Nephron progenitor cell (in vitro differentiated cells): ENCODE data around the gene CEP131.

ENCODE experiments used
- DNase-seq: peaks from one replicate; pipeline ENCODE4 v3.0.0; 2021
- H3K27ac Mint-ChIP-seq: 2 replicates; pipeline ENCODE4 v1.8.0; 2021; ENCODE audit warnings: mild to moderate bottlenecking, moderate library complexity, mixed read lengths
- H3K27me3 Mint-ChIP-seq: 2 replicates; pipeline ENCODE4 v1.8.0; 2021; ENCODE audit warnings: mild to moderate bottlenecking, low read depth, mixed read lengths; ENCODE audit not compliant: poor library complexity
- H3K36me3 Mint-ChIP-seq: 2 replicates; pipeline ENCODE4 v1.8.0; 2021; ENCODE audit warnings: low read depth, mixed read lengths
- H3K4me1 Mint-ChIP-seq: 2 replicates; pipeline ENCODE4 v1.8.0; 2021; ENCODE audit warnings: mixed read lengths
- H3K4me3 Mint-ChIP-seq: 2 replicates; pipeline ENCODE4 v1.8.0; 2021; ENCODE audit warnings: mild to moderate bottlenecking, moderate library complexity, mixed read lengths
- H3K9me3 Mint-ChIP-seq: 2 replicates; pipeline ENCODE4 v1.8.0; 2021; ENCODE audit warnings: mild to moderate bottlenecking, moderate library complexity, mixed read lengths
- TF ChIP-seq, protein P1 (sequence below): fragments of 200-600 bp; sonication (generic); IDR thresholded peaks from 2 replicates; pipeline ENCODE4 v1.5.0; 2021; ENCODE audit warnings: antibody characterized with exemption

Gene CEP131

DNA sequence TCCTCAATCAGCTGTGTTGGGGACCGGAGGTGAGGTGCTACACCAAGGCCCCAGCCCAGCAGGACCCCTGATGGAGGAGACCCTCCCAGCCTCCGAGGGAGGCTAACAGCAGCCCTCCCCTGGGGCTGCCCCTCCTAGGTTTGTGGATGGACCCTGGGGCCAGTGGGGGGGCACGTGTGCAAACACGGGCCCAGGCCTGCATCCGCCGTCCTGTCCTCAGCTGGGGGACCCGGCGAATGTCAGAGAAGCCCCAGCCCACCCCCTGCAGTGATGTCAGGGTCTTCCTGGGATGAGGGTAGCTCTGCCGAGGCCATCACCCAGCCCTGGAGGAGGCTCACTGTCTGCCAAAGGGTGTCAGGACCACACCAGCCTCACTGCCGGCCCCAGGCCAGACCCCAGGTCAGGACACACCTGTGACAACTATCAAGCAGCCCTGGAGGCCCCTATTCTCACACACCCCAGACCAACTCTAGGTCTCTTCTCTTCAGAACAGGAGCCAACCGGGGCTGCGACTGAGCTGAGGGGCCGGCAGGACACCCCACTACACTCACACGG, 26.7 kb downstream of the CEP131 start:
- H3K27me3 Mint-ChIP-seq = no peaks in the 10 kb centered on the region
- no peak overlapping the region for H3K4me3 Mint-ChIP-seq
- no peaks in the 10 kb centered on the region for H3K9me3 Mint-ChIP-seq
- DNase-seq = no peak
- H3K27ac Mint-ChIP-seq = no peak overlapping the region
- H3K4me1 Mint-ChIP-seq = no peaks in the 10 kb centered on the region
- TF ChIP-seq, protein P1, sequence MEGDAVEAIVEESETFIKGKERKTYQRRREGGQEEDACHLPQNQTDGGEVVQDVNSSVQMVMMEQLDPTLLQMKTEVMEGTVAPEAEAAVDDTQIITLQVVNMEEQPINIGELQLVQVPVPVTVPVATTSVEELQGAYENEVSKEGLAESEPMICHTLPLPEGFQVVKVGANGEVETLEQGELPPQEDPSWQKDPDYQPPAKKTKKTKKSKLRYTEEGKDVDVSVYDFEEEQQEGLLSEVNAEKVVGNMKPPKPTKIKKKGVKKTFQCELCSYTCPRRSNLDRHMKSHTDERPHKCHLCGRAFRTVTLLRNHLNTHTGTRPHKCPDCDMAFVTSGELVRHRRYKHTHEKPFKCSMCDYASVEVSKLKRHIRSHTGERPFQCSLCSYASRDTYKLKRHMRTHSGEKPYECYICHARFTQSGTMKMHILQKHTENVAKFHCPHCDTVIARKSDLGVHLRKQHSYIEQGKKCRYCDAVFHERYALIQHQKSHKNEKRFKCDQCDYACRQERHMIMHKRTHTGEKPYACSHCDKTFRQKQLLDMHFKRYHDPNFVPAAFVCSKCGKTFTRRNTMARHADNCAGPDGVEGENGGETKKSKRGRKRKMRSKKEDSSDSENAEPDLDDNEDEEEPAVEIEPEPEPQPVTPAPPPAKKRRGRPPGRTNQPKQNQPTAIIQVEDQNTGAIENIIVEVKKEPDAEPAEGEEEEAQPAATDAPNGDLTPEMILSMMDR = no peak
- H3K36me3 Mint-ChIP-seq = no peaks in the 10 kb centered on the region

DNA sequence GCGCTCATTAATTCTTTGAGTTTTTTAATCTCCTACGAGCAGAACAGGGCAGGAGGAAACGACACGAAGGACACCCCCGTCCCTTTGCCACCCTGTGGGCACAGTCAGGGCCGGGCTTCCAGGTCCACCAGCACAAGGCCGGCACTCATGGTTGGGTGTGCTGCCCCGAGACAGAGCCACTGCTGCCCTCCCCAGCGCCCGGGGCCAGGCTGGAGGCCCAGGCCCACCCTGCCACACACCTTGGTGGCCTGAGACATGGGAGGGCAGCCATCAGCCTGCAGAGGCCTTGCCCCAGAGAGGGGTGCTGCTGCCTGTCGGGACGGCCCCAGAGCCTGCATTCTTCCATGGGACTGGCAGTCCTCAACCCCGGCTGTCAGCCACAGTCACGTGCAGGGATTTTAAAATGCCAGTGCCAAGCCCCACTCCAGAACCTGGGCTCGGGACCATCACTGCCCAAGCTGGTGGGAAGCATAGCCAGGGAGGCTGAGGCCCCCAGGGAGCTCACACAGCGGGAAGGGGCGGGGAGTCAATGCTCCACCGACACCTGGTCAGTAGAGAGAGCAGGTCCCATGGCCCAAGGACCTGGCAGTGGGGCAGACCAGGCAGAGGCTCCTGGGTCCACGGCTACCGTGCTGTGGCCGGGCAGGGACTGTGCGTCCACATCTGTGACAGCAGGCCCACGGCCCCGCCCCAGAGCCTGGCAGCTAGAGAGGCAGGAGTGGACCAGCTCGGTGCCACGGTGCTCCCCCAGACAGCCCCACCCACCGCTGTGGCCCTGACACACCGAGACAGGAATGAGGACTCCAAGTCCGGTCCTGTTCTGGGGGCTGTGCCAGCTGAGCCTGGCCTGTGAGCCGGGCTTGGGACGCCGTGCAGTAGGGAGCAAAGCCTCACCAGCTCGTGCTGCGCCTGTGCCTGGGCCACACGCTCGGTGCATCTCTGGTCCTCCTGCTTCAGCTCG, 27.5 kb downstream of the CEP131 start:
- TF ChIP-seq, protein P1 = no peak
- no peak for DNase-seq
- Mint-ChIP-seq H3K27ac (no peak overlapping the region), H3K4me1 (no peaks in the 10 kb centered on the region), H3K4me3 (no peak overlapping the region), H3K36me3 (no peaks in the 10 kb centered on the region), H3K9me3 (no peaks in the 10 kb centered on the region), H3K27me3 (no peaks in the 10 kb centered on the region)

DNA sequence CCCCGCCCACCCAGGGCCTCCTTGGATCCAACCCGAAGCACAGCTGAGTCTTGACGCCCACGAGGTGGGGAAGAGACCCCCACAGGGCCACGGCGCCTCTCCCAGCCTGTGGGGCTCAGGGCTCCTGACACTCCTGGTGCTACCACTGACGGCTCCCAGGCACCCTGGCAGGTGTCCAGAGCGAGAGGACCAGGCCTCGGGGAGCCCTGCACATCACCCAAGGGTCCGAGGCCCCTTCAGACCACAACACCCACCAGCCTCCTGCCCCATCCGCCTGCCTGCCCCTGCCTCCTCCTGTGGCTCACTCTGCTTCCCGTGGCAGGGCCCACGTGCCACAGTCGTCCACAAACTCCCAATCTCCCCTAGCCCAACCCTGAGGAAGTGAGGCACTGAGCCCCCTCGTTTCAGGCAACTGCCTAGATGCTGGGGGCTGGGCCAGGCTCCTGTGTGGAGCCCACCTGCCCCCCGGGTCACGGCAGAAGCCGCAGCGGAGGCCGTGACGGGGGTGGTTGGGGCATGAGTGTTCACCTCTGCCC, 28.5 kb downstream of the CEP131 start:
- no peak overlapping the region for H3K4me3 Mint-ChIP-seq
- TF ChIP-seq, protein P1 = no peak
- H3K27ac Mint-ChIP-seq = no peak overlapping the region
- no peaks in the 10 kb centered on the region for H3K4me1 Mint-ChIP-seq
- DNase-seq = no peak
- no peaks in the 10 kb centered on the region for H3K9me3 Mint-ChIP-seq
- no peaks in the 10 kb centered on the region for H3K27me3 Mint-ChIP-seq
- H3K36me3 Mint-ChIP-seq = no peaks in the 10 kb centered on the region

DNA sequence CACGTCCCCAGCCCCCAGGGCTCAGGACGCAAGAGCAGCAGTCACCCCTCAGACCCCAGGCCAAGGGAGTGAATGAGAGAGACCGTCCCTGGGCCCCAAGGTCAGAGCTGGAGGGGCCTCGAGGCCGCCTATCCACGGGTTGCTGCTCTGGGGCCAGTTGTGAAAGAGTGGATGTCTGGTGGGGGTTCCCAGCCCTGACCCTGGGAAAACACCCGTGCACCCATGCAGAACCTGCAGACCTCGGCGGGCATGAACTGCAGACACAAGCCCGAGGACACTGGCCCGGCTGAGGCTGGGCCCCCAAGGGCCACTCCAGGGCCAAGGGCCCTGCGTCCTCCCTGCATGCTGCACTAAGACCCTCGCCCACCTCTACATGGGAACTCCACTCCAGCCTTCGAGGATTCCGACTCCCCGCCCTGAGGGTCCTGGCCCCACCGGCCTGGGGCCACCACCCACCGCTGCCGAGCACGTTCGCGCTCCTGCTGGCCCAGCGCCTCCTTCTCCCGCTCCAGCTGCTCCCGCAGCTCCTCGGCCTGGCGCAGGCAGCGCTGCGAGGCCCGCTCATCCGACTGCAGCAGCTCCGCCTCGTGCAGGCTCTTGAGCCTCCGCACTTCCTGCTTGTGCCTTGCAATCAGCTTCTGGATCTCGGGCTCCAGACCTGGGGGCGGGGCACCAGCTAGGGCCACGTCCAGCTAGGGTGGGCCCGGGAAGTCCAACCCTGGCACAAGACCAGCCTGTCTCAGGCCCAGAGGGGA, 29.1 kb downstream of the CEP131 start:
- Mint-ChIP-seq H3K4me1 (no peaks in the 10 kb centered on the region), H3K9me3 (no peaks in the 10 kb centered on the region), H3K4me3 (no peak overlapping the region), H3K27ac (no peak overlapping the region), H3K36me3 (no peaks in the 10 kb centered on the region), H3K27me3 (no peaks in the 10 kb centered on the region)
- DNase-seq = no peak
- TF ChIP-seq, protein P1 = no peak

DNA sequence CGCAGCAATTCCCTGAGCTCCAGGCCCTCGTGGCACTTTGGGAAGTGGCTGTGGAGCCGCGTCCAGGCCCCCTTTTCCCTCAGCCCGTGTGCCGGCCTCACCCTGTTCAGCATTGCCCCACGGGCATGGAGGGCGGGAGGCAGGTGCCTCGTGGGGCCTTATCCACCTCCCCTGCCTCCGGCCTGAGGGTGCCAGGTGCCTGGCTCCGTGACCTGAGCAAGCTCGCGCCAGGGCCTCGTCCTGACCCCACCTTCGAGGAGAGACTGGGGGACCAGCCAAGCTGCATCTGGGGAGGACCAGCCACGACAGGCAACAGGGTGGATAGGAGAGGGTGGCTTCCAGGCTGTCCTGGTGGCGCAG, 29.7 kb downstream of the CEP131 start:
- Mint-ChIP-seq H3K4me3 (no peak overlapping the region), H3K27ac (no peak overlapping the region), H3K9me3 (no peaks in the 10 kb centered on the region), H3K4me1 (no peaks in the 10 kb centered on the region), H3K27me3 (no peaks in the 10 kb centered on the region), H3K36me3 (no peaks in the 10 kb centered on the region)
- DNase-seq = no peak
- TF ChIP-seq, protein P1 = no peak
